HG03460 (cell line): ENCODE data around the gene ROCK2.

ENCODE experiments used
- ATAC-seq: cut with Tn5 transposase; IDR thresholded peaks from one replicate; pipeline ENCODE4 v1.9.1; 2021; ENCODE audit not compliant: unreplicated experiment

The ROCK2 gene

DNA sequence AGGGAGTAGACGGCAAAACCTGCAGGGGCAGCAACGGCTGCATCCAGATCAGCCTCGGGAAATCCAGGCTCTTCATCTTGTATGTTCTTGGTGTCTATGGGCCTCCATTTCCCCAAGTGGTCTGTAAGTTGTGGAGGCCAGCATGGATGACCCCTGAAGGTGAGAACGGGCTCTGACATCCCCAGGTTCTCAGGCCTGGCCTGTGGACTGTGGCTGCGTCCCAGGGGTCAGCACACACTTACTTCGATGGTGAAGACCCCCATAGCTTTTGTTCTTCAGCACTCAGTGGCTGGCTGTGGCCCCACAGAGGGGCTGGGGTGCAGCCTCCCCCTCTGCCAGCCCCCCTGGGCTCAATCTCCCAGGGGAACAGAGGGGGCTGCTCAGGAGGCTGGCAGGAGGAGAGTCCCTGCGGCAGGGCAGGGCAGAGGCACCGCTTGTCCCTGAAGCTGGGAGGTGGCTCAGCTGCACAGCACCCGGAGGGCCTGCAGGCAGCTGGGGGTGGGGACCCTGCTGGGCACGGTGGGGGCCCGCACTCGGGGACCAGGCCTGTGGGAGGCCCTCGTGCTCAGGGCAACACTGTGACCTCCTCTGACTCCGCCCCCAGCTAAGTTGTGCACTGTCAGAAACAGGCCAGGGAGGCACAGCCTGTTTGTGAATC is 185.4 kb downstream of the ROCK2 start:
- no peak for ATAC-seq

DNA sequence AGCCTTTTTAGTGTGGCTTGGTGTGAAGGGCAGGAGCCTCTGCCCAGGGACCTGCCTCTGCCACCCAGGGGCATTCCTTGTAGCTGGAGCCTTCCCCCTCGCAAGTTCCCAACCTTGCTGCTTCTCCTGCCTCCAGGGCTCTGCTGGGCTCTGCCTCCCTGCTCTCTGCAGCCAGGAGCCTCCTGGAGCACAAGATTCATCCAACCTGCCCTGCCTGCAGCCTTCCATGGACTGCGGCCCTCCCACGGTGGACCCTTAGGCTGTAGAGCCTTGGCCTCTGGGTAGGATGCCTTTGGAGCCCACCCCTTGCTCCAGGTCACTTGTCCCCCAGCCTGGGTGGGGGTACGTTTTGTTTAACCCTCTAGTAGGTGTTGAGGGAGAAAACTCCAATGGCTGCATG is 186.7 kb downstream of the ROCK2 start:
- ATAC-seq, result no peak

DNA sequence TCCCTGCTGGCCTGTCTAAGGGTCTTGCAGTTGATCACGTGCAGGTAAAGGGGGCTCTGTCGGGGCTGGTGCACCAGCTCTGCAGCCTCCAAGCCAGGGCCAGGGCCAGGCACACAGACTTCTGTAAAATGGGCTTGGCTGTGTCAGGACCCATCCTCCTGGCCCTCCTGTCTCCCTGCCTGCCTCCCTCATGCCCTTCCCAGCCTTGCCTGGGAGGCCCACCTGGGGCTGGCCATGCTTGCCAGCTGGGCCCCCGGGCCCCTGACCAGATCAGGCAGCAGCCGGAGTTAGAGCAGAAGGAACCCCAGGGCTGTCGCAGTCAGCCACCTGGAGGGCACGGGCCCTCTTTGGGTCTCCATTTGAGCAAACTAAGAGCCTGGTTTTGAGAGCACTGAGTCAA is 187.1 kb downstream of the ROCK2 start:
- ATAC-seq, result no peak

DNA sequence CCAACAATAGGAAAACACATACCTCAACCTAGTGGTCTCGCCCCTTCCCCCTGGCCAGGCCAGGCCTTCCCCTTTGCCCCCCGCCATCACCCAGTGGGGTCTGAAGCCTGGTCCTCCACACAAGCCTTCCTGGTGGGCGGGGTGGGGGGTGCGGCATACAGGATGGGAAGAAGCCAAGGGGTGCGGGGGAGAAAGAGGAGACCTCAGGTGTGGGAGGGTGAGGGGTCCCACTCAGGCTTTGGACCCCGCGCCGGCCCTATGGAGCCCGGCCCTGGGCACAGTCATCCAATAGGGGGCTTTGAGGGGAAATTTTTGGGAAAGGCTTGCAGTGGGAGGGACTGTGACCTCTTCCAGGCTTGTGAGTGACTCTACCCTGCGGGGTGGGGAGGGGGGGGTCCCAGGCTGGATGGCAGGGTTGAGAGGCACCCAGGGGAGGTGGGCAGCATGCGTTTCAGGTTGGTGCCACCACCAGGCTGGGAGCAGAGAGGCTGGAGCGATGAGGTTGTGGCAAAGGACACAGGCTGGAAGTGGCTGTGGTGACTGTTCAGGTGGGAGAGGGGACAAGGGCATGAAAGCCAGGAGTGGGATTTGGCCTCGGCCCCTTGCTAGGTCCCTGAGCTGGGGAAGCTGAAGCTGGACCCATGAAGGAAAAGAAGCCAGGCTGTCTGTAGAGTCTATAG is 187.9 kb downstream of the ROCK2 start:
- ATAC-seq, result no peak

DNA sequence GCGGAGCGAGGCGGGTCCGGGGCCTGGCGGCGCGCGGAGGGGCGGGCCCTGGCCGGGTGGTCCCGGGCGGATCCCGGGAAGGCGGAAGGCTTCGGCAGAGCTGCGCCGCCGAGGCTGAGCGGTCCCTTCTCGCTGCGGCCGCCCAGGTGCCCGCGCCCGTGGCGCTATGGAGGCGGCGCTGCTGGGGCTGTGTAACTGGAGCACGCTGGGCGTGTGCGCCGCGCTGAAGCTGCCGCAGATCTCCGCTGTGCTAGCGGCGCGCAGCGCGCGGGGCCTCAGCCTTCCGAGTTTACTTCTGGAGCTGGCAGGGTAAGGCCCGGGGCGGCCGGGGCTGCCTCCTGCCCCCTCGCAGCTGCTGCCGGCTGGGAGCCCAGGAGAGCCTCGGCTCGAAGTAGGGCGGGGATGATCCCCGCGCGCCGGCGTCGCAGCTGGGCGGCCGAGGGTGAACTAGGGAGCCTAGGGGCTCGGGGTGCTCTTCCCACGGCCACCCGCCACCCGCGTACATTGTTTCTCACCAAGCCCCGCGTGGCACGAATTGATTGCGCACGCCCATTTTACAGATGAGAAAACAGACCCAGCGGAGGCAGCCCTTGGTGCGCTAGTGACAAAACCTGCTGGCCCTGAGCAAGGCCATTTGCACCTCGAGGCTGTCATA is 188.9 kb downstream of the ROCK2 start, which contains the start of gene SLC66A3:
TSS of gene SLC66A3 (plus strand) at position 87 of the 655 bp plus-strand sequence. CDS start at position 167, 80 bp downstream.
- ATAC-seq, result peak; percentile 71

DNA sequence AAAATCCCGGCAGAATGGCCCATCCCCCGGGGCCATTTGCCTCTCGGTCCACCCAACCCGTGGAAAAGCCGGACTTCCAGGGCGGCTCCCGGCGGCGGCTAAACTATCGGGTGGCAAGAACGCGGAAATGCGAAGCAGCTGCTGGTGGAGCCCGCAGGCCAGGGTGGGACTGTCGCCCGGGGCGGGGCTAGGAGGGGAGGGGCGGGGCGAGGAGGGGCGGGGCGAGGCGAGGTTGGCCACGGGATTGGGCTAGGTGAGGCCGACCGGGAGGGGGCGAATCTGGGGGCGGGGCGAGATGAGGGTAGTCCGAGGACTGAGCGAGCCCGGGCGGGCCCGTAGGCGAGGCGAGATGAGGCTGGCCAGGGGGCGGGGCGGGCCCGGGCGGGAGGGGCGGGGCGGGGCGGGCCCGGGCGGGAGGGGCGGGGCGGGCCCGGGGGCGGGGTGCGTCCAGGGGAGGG is 189.5 kb downstream of the ROCK2 start:
- ATAC-seq, result peak; percentile 68

DNA sequence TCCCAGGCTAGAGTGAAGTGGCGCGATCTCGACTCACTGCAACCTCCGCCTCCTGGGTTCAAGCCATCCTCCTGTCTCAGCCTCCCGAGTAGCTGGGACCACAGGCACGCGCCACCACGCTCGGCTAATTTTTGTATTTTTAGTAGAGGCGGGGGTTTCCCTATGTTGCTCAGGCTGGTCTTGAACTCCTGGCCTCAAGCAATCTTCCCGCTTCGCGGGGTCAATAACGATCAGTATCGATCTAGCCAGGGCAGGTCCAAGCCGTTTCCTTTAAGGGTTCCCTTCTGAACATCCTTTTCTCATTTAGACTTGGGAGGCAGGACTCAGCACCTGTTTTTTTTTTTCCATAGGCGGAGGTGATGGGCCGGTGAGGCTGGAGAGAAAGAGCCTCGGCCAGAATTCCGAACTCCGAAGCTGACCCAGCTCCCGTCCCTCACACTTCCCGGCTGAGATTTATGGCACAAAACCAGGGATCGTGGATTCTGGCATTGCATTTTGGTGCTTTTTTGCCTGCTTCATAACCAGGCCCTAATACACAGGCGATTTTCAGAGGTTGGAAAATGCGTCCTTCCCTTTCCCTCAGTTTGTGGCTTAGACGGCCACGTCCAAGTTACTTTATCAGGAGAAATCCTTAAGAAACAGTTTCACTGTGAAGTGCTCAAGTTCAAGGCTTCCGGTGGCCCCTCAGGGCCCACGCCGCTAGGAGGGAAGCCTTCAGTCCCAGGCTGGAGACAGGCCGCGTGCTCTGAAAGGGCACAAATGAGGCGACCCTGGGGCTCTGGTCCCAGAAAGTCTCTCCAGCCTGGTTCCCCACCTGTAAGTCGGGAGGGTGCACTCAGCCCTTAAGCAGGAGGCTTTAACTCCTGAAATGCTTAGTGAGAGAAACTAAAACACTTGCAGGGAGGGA is 190.2 kb downstream of the ROCK2 start:
- ATAC-seq, result peak; percentile 11

DNA sequence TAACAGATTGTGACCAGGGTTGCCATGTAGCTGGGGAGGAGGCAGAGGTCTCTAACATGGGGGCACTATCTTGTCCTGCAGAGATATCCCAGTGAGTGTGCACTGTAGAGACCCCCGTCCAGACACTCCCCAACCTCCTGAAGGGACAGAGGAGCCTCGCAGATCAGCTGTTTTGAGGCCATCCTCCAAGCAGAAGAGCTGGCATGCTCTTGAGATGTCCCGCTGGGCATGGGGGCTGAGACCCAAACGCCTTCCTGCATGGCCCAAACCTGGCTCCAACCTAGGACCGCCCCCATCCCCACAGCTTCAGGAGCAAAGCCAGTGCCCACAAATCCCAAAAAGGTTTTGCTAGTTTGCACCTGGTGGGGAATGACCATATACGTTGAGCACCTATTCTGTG is 191.8 kb downstream of the ROCK2 start:
- ATAC-seq, result no peak

DNA sequence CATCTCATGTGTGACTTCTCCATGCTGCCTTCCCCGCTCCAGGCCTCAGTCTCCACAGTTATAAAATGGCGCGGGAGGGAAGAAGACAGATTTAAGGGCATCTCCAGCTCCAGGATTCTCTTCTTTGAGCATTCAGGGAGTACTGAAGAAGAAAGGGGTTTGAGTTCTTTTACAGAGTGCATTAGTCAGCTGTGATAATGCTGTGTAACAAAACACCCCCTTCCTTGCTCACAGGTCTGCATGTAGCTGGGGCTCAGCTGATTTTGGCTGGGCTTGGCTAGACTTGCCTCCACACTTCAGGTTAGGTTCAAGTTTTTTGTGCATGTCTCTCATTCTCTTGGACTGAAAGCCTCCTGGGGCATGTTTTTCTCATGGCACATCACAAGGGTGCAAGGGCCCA is 197.2 kb downstream of the ROCK2 start:
- no peak for ATAC-seq

DNA sequence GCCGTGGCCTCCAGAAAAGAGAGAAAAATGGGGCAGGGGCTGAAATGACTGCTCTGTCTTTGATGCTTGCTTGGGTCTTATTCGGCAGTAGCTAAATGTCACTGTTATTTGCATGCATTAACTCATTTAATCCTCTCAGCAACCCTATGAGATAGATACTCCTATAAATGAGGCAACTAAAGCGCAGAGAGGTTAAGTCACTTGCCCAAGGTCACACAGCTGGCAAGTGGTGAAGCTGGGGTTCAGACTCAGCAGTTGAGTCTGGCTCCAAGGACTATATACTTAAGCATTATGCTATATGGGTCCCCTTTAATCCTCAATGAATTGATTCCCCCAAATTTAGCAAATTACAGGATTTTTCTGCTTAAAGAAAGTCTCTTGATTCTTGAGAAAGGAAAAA is 198.4 kb downstream of the ROCK2 start:
- no peak for ATAC-seq

DNA sequence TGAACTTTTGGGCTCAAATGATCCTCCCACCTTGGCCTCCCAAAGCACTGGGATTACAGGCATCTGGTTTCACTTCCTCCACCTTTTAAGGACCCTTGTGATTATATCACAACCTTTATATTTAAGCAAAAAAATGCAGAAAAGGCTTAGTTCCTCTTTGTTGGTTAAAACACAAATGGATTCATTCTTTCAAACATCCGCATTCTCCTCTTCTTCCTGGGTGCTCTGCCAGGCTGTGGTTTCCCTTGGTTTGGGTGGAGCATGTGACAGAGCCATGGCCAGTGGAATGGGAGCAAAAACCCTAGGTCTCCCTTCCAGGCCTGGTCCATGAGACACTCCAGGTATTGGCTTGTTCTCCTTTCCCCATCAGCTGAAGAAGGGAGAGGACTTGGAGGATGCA is 199.1 kb downstream of the ROCK2 start:
- no peak for ATAC-seq

DNA sequence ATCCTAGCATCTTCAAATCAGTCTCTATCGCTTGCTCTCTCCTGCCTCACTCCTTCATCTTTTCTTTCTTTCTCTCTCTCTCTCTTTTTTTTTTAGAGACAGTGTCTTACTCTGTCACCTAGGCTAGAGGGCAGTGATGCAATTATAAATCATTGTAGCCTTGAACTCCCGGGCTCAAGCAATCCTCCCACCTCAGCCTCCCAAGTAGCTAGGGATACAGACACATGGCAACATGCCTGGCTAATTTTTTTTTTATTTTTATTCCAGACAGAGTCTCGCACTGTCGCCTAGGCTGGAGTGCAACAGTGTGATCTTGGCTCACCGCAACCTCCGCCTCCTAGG is 199.7 kb downstream of the ROCK2 start:
- ATAC-seq, result no peak

DNA sequence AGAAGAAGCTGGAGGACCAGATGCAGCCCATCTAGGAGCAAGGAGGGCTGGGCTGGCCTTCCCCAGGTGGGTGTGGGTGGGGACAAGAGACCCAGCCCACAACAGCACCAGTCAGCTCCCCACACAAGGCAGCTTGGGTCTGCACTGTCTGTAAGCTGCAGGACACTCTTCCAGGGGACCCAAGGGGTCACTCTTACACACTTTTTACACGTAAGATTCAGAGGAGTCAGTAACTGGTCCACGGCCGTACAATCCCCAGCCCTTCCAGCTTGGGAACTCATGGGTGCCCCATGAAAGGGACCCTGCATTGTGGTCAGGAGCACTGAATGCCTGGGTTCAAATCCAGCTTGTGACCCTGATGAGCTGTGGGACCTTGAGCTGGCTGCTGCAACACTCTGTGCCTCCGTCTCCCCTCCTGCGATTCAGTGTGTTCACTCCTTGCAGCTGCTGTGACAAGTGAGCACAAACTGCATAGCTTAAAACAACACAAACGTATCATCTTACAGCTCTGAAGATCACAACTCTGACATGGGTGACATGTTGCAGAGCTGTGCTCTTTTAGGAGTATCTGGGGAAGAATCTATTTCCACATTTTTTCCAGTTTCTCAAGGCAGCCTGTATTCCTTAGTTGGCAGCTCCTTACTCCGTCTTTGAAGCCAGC is 200.2 kb downstream of the ROCK2 start:
- ATAC-seq, result no peak

DNA sequence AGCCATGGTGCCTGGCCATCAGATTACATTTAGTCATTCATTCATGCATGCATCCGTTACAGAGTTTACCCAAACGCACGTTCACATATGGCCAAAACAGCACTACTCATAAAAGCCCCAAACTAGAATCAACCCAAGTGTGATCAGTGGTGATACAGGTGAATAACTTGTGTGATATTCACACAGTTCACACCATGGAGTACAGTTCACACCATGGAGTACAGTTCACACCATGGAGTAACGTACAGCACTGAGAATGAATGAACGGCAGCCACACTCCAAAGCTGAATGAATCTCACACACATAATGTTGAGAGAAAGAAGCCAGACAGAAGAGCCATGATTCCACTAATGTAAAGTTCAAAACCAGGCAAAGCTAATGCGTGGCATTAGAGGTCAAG is 201.4 kb downstream of the ROCK2 start:
- ATAC-seq, result no peak

DNA sequence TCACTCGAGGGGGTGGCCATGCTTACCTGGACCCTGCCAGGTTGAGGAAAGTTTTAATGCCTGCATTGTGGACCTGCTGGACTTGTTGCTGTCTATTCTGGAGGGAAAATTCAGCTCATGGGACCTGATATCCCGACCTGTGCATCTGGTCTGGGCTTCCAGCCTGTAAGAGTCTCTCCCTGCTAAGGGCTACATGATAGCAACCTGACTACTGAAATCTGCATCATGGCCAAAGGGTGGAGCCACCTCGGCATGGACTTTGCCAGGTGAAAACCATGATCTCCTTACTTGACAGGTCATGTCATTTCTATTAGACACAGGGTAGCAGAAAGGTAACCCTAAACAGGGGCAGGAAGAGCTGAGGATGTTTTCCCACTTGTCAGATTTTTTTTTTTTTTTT is 202.1 kb downstream of the ROCK2 start:
- no peak for ATAC-seq

DNA sequence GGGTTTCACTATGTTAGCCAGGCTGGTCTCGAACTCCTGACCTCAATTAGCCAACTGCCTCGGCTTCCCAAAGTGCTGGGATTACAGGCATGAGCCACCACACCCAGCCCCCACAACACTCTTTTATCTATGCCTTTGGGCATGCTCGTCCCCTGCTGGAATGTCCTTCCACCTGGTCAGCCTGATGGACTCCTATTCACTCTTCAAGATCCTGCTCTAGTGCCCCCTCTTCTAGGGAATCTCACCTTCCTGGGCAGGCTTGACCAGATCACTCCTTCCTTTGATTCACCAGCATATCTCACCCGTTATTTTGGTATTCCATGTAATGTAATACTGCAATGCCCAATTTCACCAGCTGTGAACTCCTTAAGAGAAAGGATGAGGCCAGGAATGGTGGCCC is 203.1 kb downstream of the ROCK2 start:
- ATAC-seq, result no peak

DNA sequence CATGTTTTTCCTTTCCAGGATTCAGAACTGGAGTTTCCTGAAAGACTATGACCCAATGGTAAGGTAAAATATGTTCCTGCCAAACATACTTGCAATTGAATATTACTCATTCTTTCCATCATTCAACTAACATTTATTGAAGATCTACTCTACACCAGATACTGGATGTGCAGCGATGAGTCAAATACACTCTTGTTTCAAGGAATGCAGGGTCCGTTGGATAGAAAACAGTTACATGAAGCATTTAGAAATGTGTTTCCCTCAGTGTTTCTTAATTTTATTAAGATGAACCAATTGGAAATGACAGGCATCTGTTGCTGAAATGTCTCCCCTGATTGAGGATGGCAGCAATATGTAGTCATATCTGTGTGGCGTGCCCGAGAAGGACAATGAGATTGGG is 203.9 kb downstream of the ROCK2 start:
- no peak for ATAC-seq

DNA sequence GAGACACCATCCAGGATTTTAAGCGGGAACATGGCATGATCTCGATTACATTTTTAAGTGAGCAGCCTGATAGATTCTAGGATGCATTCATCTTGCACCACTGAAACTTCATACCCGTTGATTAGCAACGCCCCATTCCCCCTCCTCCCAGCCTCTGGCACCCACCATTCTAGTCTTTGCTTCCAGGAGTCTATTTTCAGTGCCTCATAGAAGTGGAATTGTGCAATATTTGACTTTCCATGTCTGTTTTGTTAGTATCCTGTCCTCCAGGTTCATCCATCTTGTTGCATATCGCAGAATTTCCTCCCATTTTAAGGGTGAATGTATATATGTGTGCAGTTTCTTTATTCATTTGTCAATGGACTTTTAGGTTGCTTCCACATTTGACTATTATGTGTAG is 210.1 kb downstream of the ROCK2 start:
- no peak for ATAC-seq

DNA sequence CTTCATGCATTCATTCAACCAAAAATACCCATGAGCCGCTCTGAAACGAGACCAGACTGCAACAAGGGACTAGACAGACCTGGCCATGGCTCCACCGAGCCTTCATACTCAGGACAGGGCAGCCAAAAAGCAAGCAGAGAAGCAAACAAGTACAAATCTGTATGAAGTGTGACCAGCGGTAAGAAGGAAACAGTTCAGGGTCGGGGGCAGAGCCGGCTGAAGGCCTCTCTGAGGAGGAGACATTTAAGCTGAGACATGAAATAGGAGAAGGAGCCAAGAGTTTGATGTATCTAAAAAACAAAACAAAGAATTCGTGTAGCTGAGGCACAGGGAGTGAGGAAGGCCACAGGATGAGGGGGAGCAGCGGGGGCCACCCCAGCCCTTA is 210.5 kb downstream of the ROCK2 start:
- no peak for ATAC-seq

DNA sequence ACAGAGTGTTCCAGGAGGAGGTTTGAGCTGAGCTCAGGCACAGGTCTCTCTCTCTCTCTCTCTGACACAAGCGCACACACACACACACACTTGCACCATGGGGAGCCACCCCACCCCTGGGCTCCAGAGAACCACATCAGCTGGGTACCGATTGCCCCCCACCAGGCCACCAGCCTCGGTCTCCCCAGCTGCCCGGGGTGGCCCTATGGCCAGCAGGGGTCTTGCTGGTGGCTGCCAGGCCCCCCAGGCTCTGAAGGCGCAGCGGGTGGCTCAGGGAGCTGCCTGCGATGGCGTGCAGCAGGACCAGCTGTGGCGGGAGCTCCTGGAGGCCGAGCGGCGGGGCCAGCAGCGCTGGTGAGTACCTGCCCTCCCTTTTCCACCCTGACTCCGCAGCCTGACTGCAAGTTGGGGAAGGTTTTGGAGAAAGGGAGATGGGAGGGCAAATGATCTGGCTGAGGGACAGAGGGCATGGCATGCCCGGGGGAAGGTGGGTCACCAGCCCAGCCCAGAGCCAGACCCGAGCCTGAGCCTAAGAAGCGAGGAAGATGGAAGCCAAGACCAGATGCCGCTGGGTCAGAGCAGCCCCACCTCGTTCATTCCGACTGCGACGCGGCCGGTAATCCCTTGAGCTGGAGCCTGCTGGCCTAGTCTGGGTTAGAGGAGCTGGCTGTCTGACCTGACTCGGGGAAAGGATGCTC is 211.0 kb downstream of the ROCK2 start:
- ATAC-seq, result no peak
